ENCODE measurements around the gene TWIST2.

- TF ChIP-seq CTCF (IDR thresholded peaks at IDR 0.05) (no peak), POLR2A (IDR thresholded peaks at IDR 0.05) (no peak)
Measured at GRCh38 chr2:238899386-238899785, 51.5 kb downstream of the TWIST2 start.

Measured in breast epithelium (tissue), 3 donors.